Uterus (tissue), 2 donors: ENCODE results near the gene OR52N4.
"Not testable (repeated sequence)": the region's sequence is repeated elsewhere in the genome, so short reads cannot be mapped to it uniquely, and the experiment has no call there.

ENCODE experiments used
- POLR2A ChIP-seq, 2 donors: fragments of 450-650 bp; IDR thresholded peaks; one replicate each; pipeline ENCODE4 v1.6.1; 2016; ENCODE audit warnings: antibody characterized with exemption in 2 of 2, mild to moderate bottlenecking in 1 of 2, moderate library complexity in 1 of 2
- TF ChIP-seq, protein P1 (sequence below), 4 experiments: fragments of 200-600 bp in 2 of 4; fragments of 450-650 bp in 2 of 4; sonication (generic) in 2 of 4; IDR thresholded peaks; one replicate each; pipeline ENCODE4 v1.5.1; 2016 to 2019; ENCODE audit warnings: antibody characterized with exemption in 4 of 4, mild to moderate bottlenecking in 2 of 4, moderate library complexity in 1 of 4

DNA sequence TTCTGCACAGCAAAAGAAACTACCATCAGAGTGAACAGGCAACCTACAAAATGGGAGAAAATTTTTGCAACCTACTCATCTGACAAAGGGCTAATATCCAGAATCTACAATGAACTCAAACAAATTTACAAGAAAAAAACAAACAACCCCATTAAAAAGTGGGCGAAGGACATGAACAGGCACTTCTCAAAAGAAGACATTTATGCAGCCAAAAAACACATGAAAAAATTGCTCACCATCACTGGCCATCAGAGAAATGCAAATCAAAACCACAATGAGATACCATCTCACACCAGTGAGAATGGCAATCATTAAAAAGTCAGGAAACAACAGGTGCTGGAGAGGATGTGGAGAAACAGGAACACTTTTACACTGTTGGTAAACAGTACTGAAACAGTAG, 37.5 kb upstream of the OR52N4 start:
- TF ChIP-seq, protein P1, sequence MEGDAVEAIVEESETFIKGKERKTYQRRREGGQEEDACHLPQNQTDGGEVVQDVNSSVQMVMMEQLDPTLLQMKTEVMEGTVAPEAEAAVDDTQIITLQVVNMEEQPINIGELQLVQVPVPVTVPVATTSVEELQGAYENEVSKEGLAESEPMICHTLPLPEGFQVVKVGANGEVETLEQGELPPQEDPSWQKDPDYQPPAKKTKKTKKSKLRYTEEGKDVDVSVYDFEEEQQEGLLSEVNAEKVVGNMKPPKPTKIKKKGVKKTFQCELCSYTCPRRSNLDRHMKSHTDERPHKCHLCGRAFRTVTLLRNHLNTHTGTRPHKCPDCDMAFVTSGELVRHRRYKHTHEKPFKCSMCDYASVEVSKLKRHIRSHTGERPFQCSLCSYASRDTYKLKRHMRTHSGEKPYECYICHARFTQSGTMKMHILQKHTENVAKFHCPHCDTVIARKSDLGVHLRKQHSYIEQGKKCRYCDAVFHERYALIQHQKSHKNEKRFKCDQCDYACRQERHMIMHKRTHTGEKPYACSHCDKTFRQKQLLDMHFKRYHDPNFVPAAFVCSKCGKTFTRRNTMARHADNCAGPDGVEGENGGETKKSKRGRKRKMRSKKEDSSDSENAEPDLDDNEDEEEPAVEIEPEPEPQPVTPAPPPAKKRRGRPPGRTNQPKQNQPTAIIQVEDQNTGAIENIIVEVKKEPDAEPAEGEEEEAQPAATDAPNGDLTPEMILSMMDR (IDR thresholded peaks at IDR 0.05): not testable (repeated sequence)
- TF ChIP-seq POLR2A (IDR thresholded peaks at IDR 0.05): not testable (repeated sequence)
